Endothelial cell of umbilical vein (primary cell): ENCODE results near the gene STRIP2.

Experiments used
- EZH2 ChIP-seq: IDR thresholded peaks from 2 replicates; pipeline ENCODE4 v1.6.1; 2012; ENCODE audit warnings: borderline replicate concordance, low read depth, mild to moderate bottlenecking, moderate library complexity, low read length, inconsistent platforms; ENCODE audit not compliant: severe bottlenecking
- MYC ChIP-seq: IDR thresholded peaks from one replicate; pipeline ENCODE4 v1.6.1; 2011; ENCODE audit warnings: mild to moderate bottlenecking, low read depth, low read length
- POLR2A ChIP-seq: IDR thresholded peaks from 2 replicates; pipeline ENCODE4 v1.6.1; 2012; ENCODE audit warnings: low read depth, mild to moderate bottlenecking, control low read depth, low read length
- POLR2AphosphoS5 ChIP-seq: IDR thresholded peaks from 2 replicates; pipeline ENCODE4 v1.6.1; 2012; ENCODE audit warnings: low read depth, mild to moderate bottlenecking, control low read depth, low read length, moderate library complexity; ENCODE audit not compliant: insufficient read depth

DNA sequence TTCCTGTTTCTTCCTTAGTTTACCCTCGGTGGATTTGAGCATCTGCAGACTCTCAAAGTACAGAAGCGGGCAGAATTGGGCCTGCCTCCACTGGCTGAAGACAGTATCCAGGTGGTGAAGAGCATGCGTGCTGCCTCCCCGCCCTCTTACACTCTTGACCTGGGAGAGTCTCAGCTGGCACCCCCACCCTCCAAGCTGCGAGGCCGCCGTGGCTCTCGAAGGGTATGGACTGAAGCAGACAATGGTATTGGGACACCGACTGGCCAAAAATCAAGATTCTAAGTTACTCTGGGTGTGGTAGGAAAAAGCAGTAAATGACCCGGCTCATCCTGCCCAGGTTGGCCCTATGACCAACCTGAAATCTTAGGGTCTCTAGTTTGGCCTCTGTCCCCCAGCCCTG is 22.2 kb downstream of the STRIP2 start:
- TF ChIP-seq POLR2A (no peak), EZH2 (no peak), POLR2AphosphoS5 (no peak), MYC (no peak)
